ENCODE data around the gene TSHZ2.

- TF ChIP-seq CTCF (IDR thresholded peaks at IDR 0.05) (no peak), ESRRA (CRISPR knock-in tag; IDR thresholded peaks at IDR 0.05; ENCODE audit: borderline replicate concordance) (no peak), NR3C1 (CRISPR knock-in tag; conservative IDR thresholded peaks at IDR 0.05; ENCODE audit: low read depth) (no peak), ZNF532 (CRISPR knock-in tag; IDR thresholded peaks at IDR 0.05; ENCODE audit: borderline replicate concordance) (no peak), USF2 (CRISPR knock-in tag; IDR thresholded peaks at IDR 0.05) (no peak), USF1 (CRISPR knock-in tag; IDR thresholded peaks at IDR 0.05) (no peak)
These were observed 15.1 kb downstream of the TSHZ2 start for GRCh38 chr20:52987295-52987694.

All from WTC11 (cell line).